HL-60 (cell line): ENCODE measurements around the gene MYRIP.

Experiments used
- CTCF ChIP-seq: IDR thresholded peaks from one replicate; pipeline ENCODE4 v1.5.1; 2011; ENCODE audit warnings: low read length, control low read depth, inconsistent platforms; ENCODE audit not compliant: insufficient read depth
- GABPA ChIP-seq: IDR thresholded peaks from 2 replicates; pipeline ENCODE4 v1.6.1; 2012; ENCODE audit warnings: low read depth
- POLR2AphosphoS5 ChIP-seq: IDR thresholded peaks from 2 replicates; pipeline ENCODE4 v1.6.1; 2012; ENCODE audit warnings: low read depth
- TF ChIP-seq, protein P1 (sequence below): IDR thresholded peaks from 2 replicates; pipeline ENCODE4 v1.6.1; 2012; ENCODE audit warnings: low read depth; ENCODE audit not compliant: insufficient replicate concordance

DNA sequence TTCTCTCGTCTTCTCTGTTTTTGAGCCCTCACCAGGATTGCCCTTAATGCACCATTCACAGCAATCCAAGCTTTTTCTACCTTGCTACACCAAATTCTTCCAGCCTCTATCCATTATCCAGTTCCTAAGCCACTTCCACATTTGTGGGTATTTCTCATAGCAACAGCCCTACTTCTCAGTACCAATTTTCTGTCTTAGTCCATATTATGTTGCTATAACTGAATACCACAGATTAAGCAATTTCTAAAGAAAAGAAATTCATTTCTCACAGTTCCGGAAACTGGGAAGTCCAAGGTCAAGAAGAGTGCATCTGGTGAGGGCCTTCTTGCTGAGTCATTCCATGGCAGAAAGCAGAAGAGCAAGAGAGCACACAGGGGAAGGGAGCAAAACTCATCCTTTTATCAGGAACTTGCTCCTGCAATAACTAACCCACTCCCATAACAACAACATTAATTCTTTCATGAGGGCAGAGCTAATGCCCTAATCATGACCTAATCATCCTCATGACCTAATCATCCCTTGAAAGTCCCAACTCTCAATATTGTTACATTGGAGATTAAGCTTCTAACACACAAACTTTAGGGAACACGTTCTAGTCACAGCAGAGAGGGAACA lies 490.4 kb downstream of the MYRIP start:
- TF ChIP-seq CTCF (no peak), POLR2AphosphoS5 (peak; percentile 62), GABPA (no peak)
- TF ChIP-seq, protein P1, sequence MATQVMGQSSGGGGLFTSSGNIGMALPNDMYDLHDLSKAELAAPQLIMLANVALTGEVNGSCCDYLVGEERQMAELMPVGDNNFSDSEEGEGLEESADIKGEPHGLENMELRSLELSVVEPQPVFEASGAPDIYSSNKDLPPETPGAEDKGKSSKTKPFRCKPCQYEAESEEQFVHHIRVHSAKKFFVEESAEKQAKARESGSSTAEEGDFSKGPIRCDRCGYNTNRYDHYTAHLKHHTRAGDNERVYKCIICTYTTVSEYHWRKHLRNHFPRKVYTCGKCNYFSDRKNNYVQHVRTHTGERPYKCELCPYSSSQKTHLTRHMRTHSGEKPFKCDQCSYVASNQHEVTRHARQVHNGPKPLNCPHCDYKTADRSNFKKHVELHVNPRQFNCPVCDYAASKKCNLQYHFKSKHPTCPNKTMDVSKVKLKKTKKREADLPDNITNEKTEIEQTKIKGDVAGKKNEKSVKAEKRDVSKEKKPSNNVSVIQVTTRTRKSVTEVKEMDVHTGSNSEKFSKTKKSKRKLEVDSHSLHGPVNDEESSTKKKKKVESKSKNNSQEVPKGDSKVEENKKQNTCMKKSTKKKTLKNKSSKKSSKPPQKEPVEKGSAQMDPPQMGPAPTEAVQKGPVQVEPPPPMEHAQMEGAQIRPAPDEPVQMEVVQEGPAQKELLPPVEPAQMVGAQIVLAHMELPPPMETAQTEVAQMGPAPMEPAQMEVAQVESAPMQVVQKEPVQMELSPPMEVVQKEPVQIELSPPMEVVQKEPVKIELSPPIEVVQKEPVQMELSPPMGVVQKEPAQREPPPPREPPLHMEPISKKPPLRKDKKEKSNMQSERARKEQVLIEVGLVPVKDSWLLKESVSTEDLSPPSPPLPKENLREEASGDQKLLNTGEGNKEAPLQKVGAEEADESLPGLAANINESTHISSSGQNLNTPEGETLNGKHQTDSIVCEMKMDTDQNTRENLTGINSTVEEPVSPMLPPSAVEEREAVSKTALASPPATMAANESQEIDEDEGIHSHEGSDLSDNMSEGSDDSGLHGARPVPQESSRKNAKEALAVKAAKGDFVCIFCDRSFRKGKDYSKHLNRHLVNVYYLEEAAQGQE = no peak
